Breast epithelium (tissue), 3 donors: Measurements from ENCODE around the gene STXBP6.

Source experiments
- CTCF ChIP-seq, 3 donors: fragments of 450-650 bp; IDR thresholded peaks; one replicate each; pipeline ENCODE4 v1.5.1; 2016 to 2017; ENCODE audit warnings: antibody characterized with exemption in 3 of 3, mild to moderate bottlenecking in 3 of 3, moderate library complexity in 3 of 3
- POLR2AphosphoS5 ChIP-seq, 3 donors: sonication (generic); formaldehyde crosslinking; IDR thresholded peaks; one replicate each; pipeline ENCODE4 v1.6.1; 2017; ENCODE audit warnings: antibody characterized with exemption in 3 of 3

DNA sequence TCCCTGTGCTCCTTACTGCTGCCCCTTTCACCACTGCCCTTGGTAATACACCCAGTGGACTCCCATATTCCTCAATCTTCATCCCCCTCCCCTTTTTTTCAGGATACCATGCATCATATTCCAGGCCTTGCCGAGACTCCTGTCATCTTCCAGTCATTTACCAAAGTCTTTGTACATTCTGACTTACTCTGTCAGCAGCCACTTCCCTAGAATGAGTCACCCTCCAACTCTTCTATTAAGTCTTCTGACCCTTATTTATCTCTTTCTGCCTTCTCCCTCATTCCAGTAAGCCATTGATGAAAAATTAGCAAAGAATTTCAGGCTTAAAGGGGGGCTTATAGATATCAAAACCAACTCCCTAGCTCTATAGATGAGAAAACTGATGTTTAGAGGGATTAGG, 128.0 kb downstream of the STXBP6 start:
- no peak for TF ChIP-seq CTCF (IDR thresholded peaks at IDR 0.05)
- no peak for TF ChIP-seq POLR2AphosphoS5 (IDR thresholded peaks at IDR 0.05)
